Nephron (organoid): ENCODE results near the gene NRP2.

Experiments
- H3K27ac Mint-ChIP-seq, 3 experiments: 2 replicates each; pipeline ENCODE4 v1.8.0; 2020; ENCODE audit warnings: mixed read lengths in 3 of 3, mild to moderate bottlenecking in 2 of 3, moderate library complexity in 1 of 3
- H3K27me3 Mint-ChIP-seq: 2 replicates; pipeline ENCODE4 v1.8.0; 2021; ENCODE audit warnings: low read depth, mild to moderate bottlenecking, moderate library complexity, mixed read lengths
- H3K36me3 Mint-ChIP-seq: 2 replicates; pipeline ENCODE4 v1.8.0; 2020; ENCODE audit warnings: low read depth, mixed read lengths
- H3K4me1 Mint-ChIP-seq: 2 replicates; pipeline ENCODE4 v1.8.0; 2020; ENCODE audit warnings: mixed read lengths
- H3K4me3 Mint-ChIP-seq, 3 experiments: 2 replicates each; pipeline ENCODE4 v1.8.0; 2020; ENCODE audit warnings: mild to moderate bottlenecking in 3 of 3, mixed read lengths in 3 of 3, moderate library complexity in 2 of 3
- H3K9me3 Mint-ChIP-seq: 2 replicates; pipeline ENCODE4 v1.8.0; 2020; ENCODE audit warnings: mixed read lengths
- TF ChIP-seq, protein P1 (sequence below), 3 experiments: fragments of 200-600 bp; sonication (generic); IDR thresholded peaks; one replicate each; pipeline ENCODE4 v1.5.0; 2021; ENCODE audit warnings: antibody characterized with exemption in 3 of 3; ENCODE audit not compliant: unreplicated experiment in 3 of 3

The NRP2 gene

GRCh38 chr2:205746420-205746785 is 64.1 kb downstream of the NRP2 start:
- Mint-ChIP-seq H3K9me3 (no peaks in the 10 kb centered on the region), H3K36me3 (peaks cover 78% of the 10 kb centered on the region), H3K27ac (peak overlapping the region in 1 of 3 experiments; percentile 82), H3K4me3 (no peak overlapping the region), H3K27me3 (peaks cover 4% of the 10 kb centered on the region), H3K4me1 (peaks cover 55% of the 10 kb centered on the region)
- TF ChIP-seq, protein P1, sequence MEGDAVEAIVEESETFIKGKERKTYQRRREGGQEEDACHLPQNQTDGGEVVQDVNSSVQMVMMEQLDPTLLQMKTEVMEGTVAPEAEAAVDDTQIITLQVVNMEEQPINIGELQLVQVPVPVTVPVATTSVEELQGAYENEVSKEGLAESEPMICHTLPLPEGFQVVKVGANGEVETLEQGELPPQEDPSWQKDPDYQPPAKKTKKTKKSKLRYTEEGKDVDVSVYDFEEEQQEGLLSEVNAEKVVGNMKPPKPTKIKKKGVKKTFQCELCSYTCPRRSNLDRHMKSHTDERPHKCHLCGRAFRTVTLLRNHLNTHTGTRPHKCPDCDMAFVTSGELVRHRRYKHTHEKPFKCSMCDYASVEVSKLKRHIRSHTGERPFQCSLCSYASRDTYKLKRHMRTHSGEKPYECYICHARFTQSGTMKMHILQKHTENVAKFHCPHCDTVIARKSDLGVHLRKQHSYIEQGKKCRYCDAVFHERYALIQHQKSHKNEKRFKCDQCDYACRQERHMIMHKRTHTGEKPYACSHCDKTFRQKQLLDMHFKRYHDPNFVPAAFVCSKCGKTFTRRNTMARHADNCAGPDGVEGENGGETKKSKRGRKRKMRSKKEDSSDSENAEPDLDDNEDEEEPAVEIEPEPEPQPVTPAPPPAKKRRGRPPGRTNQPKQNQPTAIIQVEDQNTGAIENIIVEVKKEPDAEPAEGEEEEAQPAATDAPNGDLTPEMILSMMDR (IDR thresholded peaks at IDR 0.05; ENCODE audit: unreplicated experiment in 3 of 3): no peak

DNA sequence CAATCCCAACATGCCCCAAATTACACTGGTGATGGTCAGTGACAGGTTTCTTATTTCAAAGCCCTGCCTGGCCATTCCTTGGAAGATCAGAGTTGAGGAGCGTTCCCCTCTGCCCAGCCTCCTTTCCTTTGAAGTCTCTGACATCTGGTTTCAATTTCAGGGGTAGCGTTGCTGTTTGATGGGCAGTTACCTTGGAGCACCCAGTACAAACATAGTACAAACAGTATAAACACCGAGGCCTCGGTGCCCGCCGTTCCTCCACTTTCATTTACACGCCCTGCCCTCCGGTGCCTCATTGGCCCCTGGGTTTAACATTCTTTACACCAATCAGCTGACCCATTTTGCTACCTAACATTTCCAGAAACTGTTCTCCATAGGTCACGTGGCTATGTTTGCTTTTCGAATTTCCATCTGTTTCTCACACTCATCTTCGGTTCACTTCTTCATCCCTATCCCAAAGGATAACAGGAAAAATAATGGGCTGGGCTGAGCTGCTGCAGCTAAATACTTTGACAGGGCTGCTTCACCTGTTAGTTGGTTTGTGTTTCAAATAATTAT is 65.6 kb downstream of the NRP2 start:
- Mint-ChIP-seq H3K36me3 (peaks cover 76% of the 10 kb centered on the region), H3K27ac (peak overlapping the region in 2 of 3 experiments; percentile 23 to 82), H3K4me1 (peaks cover 64% of the 10 kb centered on the region), H3K27me3 (peaks cover 4% of the 10 kb centered on the region), H3K9me3 (no peaks in the 10 kb centered on the region), H3K4me3 (no peak overlapping the region)
- TF ChIP-seq, protein P1 (IDR thresholded peaks at IDR 0.05; ENCODE audit: unreplicated experiment in 3 of 3): no peak

DNA sequence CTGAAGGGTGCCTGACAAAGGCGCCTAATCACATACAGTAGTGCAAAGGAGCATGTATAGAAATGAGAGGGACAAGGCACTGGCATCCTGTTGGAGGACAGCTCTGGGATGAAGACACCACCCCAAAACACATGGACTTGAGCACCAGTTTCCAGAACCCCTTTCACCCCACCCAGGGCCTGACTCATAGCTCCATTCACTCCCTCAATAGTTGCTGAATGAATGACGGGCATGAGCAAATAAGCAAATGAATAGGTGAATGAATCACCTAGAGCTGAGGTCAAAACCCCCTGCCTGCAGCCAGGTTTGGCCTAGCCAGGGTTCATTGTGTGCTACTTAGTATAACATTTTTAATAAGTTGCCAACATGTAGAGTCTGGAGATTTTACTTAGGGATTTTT is 66.3 kb downstream of the NRP2 start:
- TF ChIP-seq, protein P1 (IDR thresholded peaks at IDR 0.05; ENCODE audit: unreplicated experiment in 3 of 3): no peak
- no peaks in the 10 kb centered on the region for H3K9me3 Mint-ChIP-seq
- H3K27me3 Mint-ChIP-seq: peaks cover 4% of the 10 kb centered on the region
- peaks cover 64% of the 10 kb centered on the region for H3K4me1 Mint-ChIP-seq
- H3K36me3 Mint-ChIP-seq: peaks cover 71% of the 10 kb centered on the region
- no peak overlapping the region for H3K4me3 Mint-ChIP-seq
- H3K27ac Mint-ChIP-seq: peak overlapping the region in 2 of 3 experiments; percentile 76 to 82

DNA sequence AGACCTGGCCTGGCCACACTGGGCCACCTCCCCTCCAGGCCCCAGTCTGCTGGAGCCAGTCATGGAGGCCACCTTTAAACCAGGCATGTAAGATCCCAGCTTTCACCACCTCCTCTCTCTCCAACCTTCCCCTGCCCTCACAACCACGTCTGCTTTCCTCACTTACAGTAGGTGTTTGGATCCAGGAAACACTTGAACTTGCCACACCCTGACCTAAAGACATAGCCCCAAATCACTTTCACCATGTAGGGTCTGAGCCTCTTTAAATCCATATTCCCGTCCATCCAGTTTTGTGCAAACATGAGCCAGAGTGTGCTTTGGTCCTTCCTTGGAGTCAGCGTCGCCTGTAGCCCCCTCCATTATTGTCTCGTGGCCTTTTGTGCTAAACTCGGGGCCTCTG is 66.8 kb downstream of the NRP2 start:
- H3K4me3 Mint-ChIP-seq: no peak overlapping the region
- TF ChIP-seq, protein P1 (IDR thresholded peaks at IDR 0.05; ENCODE audit: unreplicated experiment in 3 of 3): no peak
- H3K4me1 Mint-ChIP-seq: peaks cover 63% of the 10 kb centered on the region
- peaks cover 4% of the 10 kb centered on the region for H3K27me3 Mint-ChIP-seq
- no peaks in the 10 kb centered on the region for H3K9me3 Mint-ChIP-seq
- H3K27ac Mint-ChIP-seq: peak overlapping the region in 2 of 3 experiments; percentile 76 to 82
- H3K36me3 Mint-ChIP-seq: peaks cover 69% of the 10 kb centered on the region

GRCh38 chr2:205750797-205751196 is 68.5 kb downstream of the NRP2 start:
- peaks cover 7% of the 10 kb centered on the region for H3K27me3 Mint-ChIP-seq
- TF ChIP-seq, protein P1 (IDR thresholded peaks at IDR 0.05; ENCODE audit: unreplicated experiment in 3 of 3): no peak
- peak overlapping the region; percentile 82 to 89 (median 85) for H3K27ac Mint-ChIP-seq
- H3K9me3 Mint-ChIP-seq: no peaks in the 10 kb centered on the region
- H3K36me3 Mint-ChIP-seq: peaks cover 60% of the 10 kb centered on the region
- H3K4me1 Mint-ChIP-seq: peaks cover 64% of the 10 kb centered on the region
- H3K4me3 Mint-ChIP-seq: peak overlapping the region in 2 of 3 experiments; percentile 3 to 11

DNA sequence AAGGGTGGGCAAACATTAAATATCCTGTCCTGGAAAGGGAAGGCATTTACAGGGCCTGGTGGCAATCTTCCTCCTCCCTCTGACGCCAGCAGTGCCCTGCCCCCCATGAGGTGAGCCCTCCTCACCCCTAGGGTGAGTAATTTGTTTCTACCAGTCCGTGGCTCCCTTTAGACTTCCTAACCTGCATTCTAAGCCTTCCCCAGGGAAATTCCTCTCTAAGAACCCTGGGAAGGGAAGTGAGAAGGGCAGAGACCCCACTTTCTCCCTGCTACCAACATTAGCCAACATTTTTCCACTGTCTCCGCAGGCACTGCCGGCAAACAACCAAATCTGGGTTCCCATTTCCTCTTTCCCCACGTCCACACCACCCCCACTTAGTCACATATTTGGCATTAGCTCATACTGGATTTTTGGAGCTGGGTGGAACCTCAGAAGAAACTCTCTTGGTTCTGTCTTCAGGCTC is 69.3 kb downstream of the NRP2 start:
- Mint-ChIP-seq H3K9me3 (no peaks in the 10 kb centered on the region), H3K36me3 (peaks cover 58% of the 10 kb centered on the region), H3K27me3 (peaks cover 7% of the 10 kb centered on the region), H3K27ac (peak overlapping the region; percentile 82 to 89 (median 85)), H3K4me1 (peaks cover 69% of the 10 kb centered on the region), H3K4me3 (no peak overlapping the region)
- TF ChIP-seq, protein P1 (IDR thresholded peaks at IDR 0.05; ENCODE audit: unreplicated experiment in 3 of 3): no peak
